Measurements from ENCODE around the gene LRMDA. TPM values are rescaled to one million over a fixed set of nuclear protein-coding genes. Genes with fewer than 3 reads are reported as not detected.

The LRMDA gene
- total and polyA plus RNA-seq, 2 of the 8 experiments (the other 6 are each of a cell fraction or from before 2014, with no cell fraction given): 0.86 to 2.8 TPM

- TF ChIP-seq RBBP5 (IDR thresholded peaks at IDR 0.05; ENCODE audit: borderline replicate concordance, low read depth, low read length): no peak
- TF ChIP-seq YY1 (IDR thresholded peaks at IDR 0.05; ENCODE audit: low read depth, low read length): no peak
- no peak for TF ChIP-seq CBX5 (IDR thresholded peaks at IDR 0.05; ENCODE audit: low read depth, low read length)
- TF ChIP-seq NRF1 (IDR thresholded peaks at IDR 0.05; ENCODE audit: low read depth, low read length): no peak
- no peak for TF ChIP-seq SIX5 (IDR thresholded peaks at IDR 0.05; ENCODE audit: low read depth, low read length)
- no peak for TF ChIP-seq TCF12 (IDR thresholded peaks at IDR 0.05; ENCODE audit: low read depth, low read length)
These were observed 523.1 kb downstream of the LRMDA start (continued) for GRCh38 chr10:75954486-75954885.
